Measurements from ENCODE around the gene LMBR1L. TPM values are rescaled to one million over a fixed set of nuclear protein-coding genes. Genes with fewer than 3 reads are reported as not detected.

LMBR1L gene
- total and polyA plus RNA-seq, 2 of the 13 experiments (the other 11 are each of a cell fraction or from before 2014, with no cell fraction given), result 12.2 to 65.9 TPM

DNA sequence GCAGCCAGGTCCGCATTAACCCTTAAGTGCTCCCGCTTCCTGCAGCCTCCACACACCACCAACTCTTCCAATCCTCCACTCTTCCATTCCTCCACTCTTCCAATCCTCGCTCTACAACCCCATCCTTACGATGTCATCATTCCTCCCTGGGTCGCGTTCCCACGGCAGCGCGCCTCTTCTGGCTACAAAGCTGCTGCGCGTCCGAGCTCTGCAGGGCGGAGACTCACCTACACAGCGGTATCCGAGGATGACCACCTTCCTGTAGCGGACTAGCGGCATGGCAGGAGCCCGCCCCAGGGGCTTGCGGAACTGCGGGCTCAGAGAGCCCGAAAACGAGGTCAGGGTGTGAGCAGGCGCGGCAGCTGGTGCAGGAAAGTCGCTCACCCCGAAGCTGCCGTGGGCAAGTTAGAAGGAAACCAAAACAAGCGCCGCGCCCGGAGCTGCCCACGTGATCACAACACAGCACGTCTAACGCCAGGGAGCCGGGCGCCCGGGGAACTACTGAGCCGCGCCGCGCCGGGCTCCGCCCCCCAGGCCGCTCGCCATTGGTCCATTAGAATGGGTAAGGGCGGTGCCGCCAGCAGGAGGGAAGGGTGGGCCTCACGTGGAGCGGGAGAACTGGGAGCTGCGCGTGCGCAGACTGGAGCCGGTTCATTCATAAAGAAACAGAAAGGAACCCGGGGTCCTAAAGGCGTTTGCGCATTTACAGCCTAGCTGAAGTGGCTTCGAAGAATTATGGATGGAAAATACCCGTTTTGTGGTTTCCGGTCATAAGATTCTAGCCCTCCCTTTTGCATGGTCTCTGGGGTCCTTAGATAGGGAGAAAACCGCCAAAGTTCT is 40.9 kb downstream of the LMBR1L start, which contains the start of gene RHEBL1 (continued):
- TF ChIP-seq ZNF792 (CRISPR knock-in tag; IDR thresholded peaks at IDR 0.05) (peak; percentile 68; the same call in 1 of the 2 replicates), ZNF382 (CRISPR knock-in tag; IDR thresholded peaks at IDR 0.05; ENCODE audit: borderline replicate concordance) (no peak), ZNF180 (CRISPR knock-in tag; IDR thresholded peaks at IDR 0.05; ENCODE audit: borderline replicate concordance, low read depth) (no peak), ZFP41 (CRISPR knock-in tag; IDR thresholded peaks at IDR 0.05; ENCODE audit: borderline replicate concordance) (no peak), SPEN (CRISPR knock-in tag; IDR thresholded peaks at IDR 0.05; ENCODE audit: low read depth) (peak; percentile 45; the same call in 1 of the 2 replicates), ZNF761 (CRISPR knock-in tag; conservative IDR thresholded peaks at IDR 0.05) (no peak), DMAP1 (CRISPR knock-in tag; IDR thresholded peaks at IDR 0.05) (0 out of 2 replicates have a peak, but pooled peaks have one; percentile 50), REL (CRISPR knock-in tag; conservative IDR thresholded peaks at IDR 0.05) (no peak), SIX1 (CRISPR knock-in tag; IDR thresholded peaks at IDR 0.05; ENCODE audit: borderline replicate concordance) (no peak), ZNF251 (CRISPR knock-in tag; IDR thresholded peaks at IDR 0.05) (no peak), GABPB1 (CRISPR knock-in tag; IDR thresholded peaks at IDR 0.05) (peak; percentile 77), RFX3 (CRISPR knock-in tag; IDR thresholded peaks at IDR 0.05) (0 out of 2 replicates have a peak, but pooled peaks have one; percentile 3), HOXA3 (CRISPR knock-in tag; IDR thresholded peaks at IDR 0.05) (0 out of 2 replicates have a peak, but pooled peaks have one; percentile 46), KLF6 (CRISPR knock-in tag; IDR thresholded peaks at IDR 0.05) (no peak)
- TF ChIP-seq, protein P1, sequence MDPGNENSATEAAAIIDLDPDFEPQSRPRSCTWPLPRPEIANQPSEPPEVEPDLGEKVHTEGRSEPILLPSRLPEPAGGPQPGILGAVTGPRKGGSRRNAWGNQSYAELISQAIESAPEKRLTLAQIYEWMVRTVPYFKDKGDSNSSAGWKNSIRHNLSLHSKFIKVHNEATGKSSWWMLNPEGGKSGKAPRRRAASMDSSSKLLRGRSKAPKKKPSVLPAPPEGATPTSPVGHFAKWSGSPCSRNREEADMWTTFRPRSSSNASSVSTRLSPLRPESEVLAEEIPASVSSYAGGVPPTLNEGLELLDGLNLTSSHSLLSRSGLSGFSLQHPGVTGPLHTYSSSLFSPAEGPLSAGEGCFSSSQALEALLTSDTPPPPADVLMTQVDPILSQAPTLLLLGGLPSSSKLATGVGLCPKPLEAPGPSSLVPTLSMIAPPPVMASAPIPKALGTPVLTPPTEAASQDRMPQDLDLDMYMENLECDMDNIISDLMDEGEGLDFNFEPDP (CRISPR knock-in tag; conservative IDR thresholded peaks at IDR 0.05), result no peak
- TF ChIP-seq, protein P2, sequence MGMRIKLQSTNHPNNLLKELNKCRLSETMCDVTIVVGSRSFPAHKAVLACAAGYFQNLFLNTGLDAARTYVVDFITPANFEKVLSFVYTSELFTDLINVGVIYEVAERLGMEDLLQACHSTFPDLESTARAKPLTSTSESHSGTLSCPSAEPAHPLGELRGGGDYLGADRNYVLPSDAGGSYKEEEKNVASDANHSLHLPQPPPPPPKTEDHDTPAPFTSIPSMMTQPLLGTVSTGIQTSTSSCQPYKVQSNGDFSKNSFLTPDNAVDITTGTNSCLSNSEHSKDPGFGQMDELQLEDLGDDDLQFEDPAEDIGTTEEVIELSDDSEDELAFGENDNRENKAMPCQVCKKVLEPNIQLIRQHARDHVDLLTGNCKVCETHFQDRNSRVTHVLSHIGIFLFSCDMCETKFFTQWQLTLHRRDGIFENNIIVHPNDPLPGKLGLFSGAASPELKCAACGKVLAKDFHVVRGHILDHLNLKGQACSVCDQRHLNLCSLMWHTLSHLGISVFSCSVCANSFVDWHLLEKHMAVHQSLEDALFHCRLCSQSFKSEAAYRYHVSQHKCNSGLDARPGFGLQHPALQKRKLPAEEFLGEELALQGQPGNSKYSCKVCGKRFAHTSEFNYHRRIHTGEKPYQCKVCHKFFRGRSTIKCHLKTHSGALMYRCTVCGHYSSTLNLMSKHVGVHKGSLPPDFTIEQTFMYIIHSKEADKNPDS (CRISPR knock-in tag; IDR thresholded peaks at IDR 0.05), result no peak
- TF ChIP-seq, protein P3, sequence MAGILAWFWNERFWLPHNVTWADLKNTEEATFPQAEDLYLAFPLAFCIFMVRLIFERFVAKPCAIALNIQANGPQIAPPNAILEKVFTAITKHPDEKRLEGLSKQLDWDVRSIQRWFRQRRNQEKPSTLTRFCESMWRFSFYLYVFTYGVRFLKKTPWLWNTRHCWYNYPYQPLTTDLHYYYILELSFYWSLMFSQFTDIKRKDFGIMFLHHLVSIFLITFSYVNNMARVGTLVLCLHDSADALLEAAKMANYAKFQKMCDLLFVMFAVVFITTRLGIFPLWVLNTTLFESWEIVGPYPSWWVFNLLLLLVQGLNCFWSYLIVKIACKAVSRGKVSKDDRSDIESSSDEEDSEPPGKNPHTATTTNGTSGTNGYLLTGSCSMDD (CRISPR knock-in tag; IDR thresholded peaks at IDR 0.05), result no peak
- TF ChIP-seq, protein P4, sequence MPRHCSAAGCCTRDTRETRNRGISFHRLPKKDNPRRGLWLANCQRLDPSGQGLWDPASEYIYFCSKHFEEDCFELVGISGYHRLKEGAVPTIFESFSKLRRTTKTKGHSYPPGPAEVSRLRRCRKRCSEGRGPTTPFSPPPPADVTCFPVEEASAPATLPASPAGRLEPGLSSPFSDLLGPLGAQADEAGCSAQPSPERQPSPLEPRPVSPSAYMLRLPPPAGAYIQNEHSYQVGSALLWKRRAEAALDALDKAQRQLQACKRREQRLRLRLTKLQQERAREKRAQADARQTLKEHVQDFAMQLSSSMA (CRISPR knock-in tag; IDR thresholded peaks at IDR 0.05), result no peak
- TF ChIP-seq, protein P5, sequence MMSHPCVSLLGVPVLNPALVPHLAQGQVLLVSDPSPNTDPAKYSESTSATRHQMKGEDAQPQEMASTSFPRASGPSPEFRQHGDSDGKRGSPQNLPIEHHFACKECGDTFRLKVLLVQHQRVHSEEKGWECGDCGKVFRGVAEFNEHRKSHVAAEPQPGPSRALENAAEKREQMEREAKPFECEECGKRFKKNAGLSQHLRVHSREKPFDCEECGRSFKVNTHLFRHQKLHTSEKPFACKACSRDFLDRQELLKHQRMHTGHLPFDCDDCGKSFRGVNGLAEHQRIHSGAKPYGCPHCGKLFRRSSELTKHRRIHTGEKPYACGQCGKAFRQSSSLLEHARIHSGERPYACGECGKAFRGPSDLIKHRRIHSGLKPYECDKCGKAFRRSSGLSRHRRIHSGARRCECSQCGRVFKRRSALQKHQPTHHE (CRISPR knock-in tag; IDR thresholded peaks at IDR 0.05; ENCODE audit: borderline replicate concordance), result 0 out of 2 replicates have a peak, but pooled peaks have one; percentile 31
- TF ChIP-seq, protein P6, sequence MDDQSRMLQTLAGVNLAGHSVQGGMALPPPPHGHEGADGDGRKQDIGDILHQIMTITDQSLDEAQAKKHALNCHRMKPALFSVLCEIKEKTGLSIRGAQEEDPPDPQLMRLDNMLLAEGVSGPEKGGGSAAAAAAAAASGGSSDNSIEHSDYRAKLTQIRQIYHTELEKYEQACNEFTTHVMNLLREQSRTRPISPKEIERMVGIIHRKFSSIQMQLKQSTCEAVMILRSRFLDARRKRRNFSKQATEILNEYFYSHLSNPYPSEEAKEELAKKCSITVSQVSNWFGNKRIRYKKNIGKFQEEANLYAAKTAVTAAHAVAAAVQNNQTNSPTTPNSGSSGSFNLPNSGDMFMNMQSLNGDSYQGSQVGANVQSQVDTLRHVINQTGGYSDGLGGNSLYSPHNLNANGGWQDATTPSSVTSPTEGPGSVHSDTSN (CRISPR knock-in tag; IDR thresholded peaks at IDR 0.05; ENCODE audit: borderline replicate concordance), result no peak
